Neural cell (in vitro differentiated cells): ENCODE measurements around the gene NDST1. TPM values are rescaled to one million over a fixed set of nuclear protein-coding genes. Genes with fewer than 3 reads are reported as not detected.

Source experiments
- H2AFZ ChIP-seq: fragments of 200-600, 300-800 bp; sonication (generic), shearing (Covaris generic); 2 replicates; pipeline ENCODE4 v1.6.0; 2014; ENCODE audit warnings: low read depth, mild to moderate bottlenecking, antibody characterized with exemption, low read length, moderate library complexity
- H3F3A ChIP-seq: fragments of 200-600 bp; shearing (Covaris generic); 2 replicates; pipeline ENCODE4 v1.6.1; 2016; ENCODE audit warnings: mild to moderate bottlenecking, moderate library complexity, mixed read lengths, antibody characterized with exemption, low read length; ENCODE audit not compliant: insufficient read depth, poor library complexity, severe bottlenecking
- H3K27ac ChIP-seq: fragments of 200-600, 300-800 bp; sonication (generic), shearing (Covaris generic); 2 replicates; pipeline ENCODE4 v1.5.1; 2014; ENCODE audit warnings: mild to moderate bottlenecking, low read length, moderate library complexity
- H3K27me3 ChIP-seq: fragments of 300-800, 200-600 bp; sonication (generic), shearing (Covaris generic); 2 replicates; pipeline ENCODE4 v1.6.0; 2014; ENCODE audit warnings: mild to moderate bottlenecking, low read depth, low read length, moderate library complexity; ENCODE audit not compliant: insufficient read depth
- H3K36me3 ChIP-seq: fragments of 300-800, 200-600 bp; sonication (generic), shearing (Covaris generic); 2 replicates; pipeline ENCODE4 v1.5.1; 2014; ENCODE audit warnings: mild to moderate bottlenecking, antibody characterized with exemption, low read length, moderate library complexity; ENCODE audit not compliant: insufficient read depth
- H3K4me2 ChIP-seq: fragments of 300-800, 200-600 bp; sonication (generic), shearing (Covaris generic); 2 replicates; pipeline ENCODE4 v1.6.0; 2014; ENCODE audit warnings: mild to moderate bottlenecking, low read length
- H3K4me3 ChIP-seq: fragments of 300-800, 200-600 bp; sonication (generic), shearing (Covaris generic); 2 replicates; pipeline ENCODE4 v1.5.1; 2014; ENCODE audit warnings: mild to moderate bottlenecking, low read length, moderate library complexity
- H3K79me2 ChIP-seq: fragments of 200-600 bp; shearing (Covaris generic); replicated peaks from 2 replicates; pipeline ENCODE4 v1.6.0; 2014; ENCODE audit warnings: mild to moderate bottlenecking, low read length, moderate library complexity; ENCODE audit not compliant: insufficient read depth
- H3K9ac ChIP-seq: fragments of 300-800, 200-600 bp; sonication (generic), shearing (Covaris generic); 2 replicates; pipeline ENCODE4 v1.6.1; 2016; ENCODE audit warnings: mild to moderate bottlenecking, low read length, mixed read lengths
- H3K9me2 ChIP-seq: fragments of 200-600 bp; shearing (Covaris generic); 2 replicates; pipeline ENCODE4 v1.6.1; 2016; ENCODE audit warnings: mild to moderate bottlenecking, low read length, mixed read lengths; ENCODE audit not compliant: insufficient read depth
- H3K9me3 ChIP-seq: fragments of 200-600, 300-800 bp; sonication (generic), shearing (Covaris generic); 2 replicates; pipeline ENCODE4 v1.6.1; 2016; ENCODE audit warnings: mild to moderate bottlenecking, mixed run types, low read length, moderate library complexity, mixed read lengths
- H4K20me1 ChIP-seq: fragments of 200-600 bp; shearing (Covaris generic); 2 replicates; pipeline ENCODE4 v1.6.1; 2016; ENCODE audit warnings: mild to moderate bottlenecking, mixed run types; ENCODE audit not compliant: insufficient read depth
- EP300 ChIP-seq: fragments of 450-650 bp; conservative IDR thresholded peaks from 2 replicates; pipeline ENCODE4 v1.6.1; 2014; ENCODE audit warnings: antibody characterized with exemption, mild to moderate bottlenecking, moderate library complexity; ENCODE audit not compliant: poor library complexity, severe bottlenecking
- EZH2 ChIP-seq: fragments of 200-600, 300-800 bp; shearing (Covaris generic), sonication (generic); IDR thresholded peaks from 2 replicates; pipeline ENCODE4 v1.6.1; 2014; ENCODE audit warnings: antibody characterized with exemption, low read length, borderline replicate concordance, mild to moderate bottlenecking; ENCODE audit not compliant: insufficient read depth, poor library complexity, severe bottlenecking
- MXI1 ChIP-seq: fragments of 450-650 bp; conservative IDR thresholded peaks from 2 replicates; pipeline ENCODE4 v1.6.1; 2014; ENCODE audit warnings: antibody characterized with exemption, mild to moderate bottlenecking; ENCODE audit not compliant: poor library complexity, severe bottlenecking
- POLR2AphosphoS5 ChIP-seq: IDR thresholded peaks from 2 replicates; pipeline ENCODE4 v1.6.1; 2012
- RAD21 ChIP-seq: fragments of 450-650 bp; conservative IDR thresholded peaks from 2 replicates; pipeline ENCODE4 v1.6.1; 2014; ENCODE audit warnings: antibody characterized with exemption, mild to moderate bottlenecking, moderate library complexity
- SMC3 ChIP-seq: fragments of 450-650 bp; conservative IDR thresholded peaks from 2 replicates; pipeline ENCODE4 v1.6.1; 2014; ENCODE audit warnings: antibody characterized with exemption, mild to moderate bottlenecking, moderate library complexity; ENCODE audit not compliant: poor library complexity
- TAF1 ChIP-seq: IDR thresholded peaks from 2 replicates; pipeline ENCODE4 v1.6.1; 2012; ENCODE audit warnings: low read depth
- polyA plus RNA-seq: library from polyadenylated mRNA; depleted of rRNA; stranded (reverse); fragments of >200 nt; gene quantifications from 2 replicates; pipeline ENCODE4 v1.2.3, GENCODE V29; 2014
- TF ChIP-seq, protein P1 (sequence below): IDR thresholded peaks from 2 replicates; pipeline ENCODE4 v1.6.1; 2012; ENCODE audit warnings: borderline replicate concordance
- TF ChIP-seq, protein P2 (sequence below): fragments of 450-650 bp; IDR thresholded peaks from 2 replicates; pipeline ENCODE4 v1.5.1; 2014; ENCODE audit warnings: antibody characterized with exemption, mild to moderate bottlenecking, moderate library complexity; ENCODE audit not compliant: poor library complexity, severe bottlenecking

NDST1 gene
- polyA plus RNA-seq, 1 donor from 2014 or later = 15.6 TPM

GRCh38 chr5:150553911-150554310 lies 46.0 kb downstream of the NDST1 start:
- no peak overlapping the region for H3K4me3 ChIP-seq
- no peaks in the 10 kb centered on the region for H3F3A ChIP-seq
- no peaks in the 10 kb centered on the region for H3K9me2 ChIP-seq
- no peak overlapping the region for H3K27ac ChIP-seq
- H3K27me3 ChIP-seq = no peaks in the 10 kb centered on the region
- H2AFZ ChIP-seq = no peak overlapping the region
- H3K79me2 ChIP-seq = no peaks in the 10 kb centered on the region
- H3K4me2 ChIP-seq = no peak overlapping the region
- H4K20me1 ChIP-seq = no peaks in the 10 kb centered on the region
- no peak for TF ChIP-seq EZH2
- TF ChIP-seq SMC3 = no peak
- TF ChIP-seq EP300 = no peak
- no peak for TF ChIP-seq MXI1
- TF ChIP-seq RAD21 = no peak
- TF ChIP-seq POLR2AphosphoS5 = no peak
- TF ChIP-seq TAF1 = no peak
- TF ChIP-seq, protein P1, sequence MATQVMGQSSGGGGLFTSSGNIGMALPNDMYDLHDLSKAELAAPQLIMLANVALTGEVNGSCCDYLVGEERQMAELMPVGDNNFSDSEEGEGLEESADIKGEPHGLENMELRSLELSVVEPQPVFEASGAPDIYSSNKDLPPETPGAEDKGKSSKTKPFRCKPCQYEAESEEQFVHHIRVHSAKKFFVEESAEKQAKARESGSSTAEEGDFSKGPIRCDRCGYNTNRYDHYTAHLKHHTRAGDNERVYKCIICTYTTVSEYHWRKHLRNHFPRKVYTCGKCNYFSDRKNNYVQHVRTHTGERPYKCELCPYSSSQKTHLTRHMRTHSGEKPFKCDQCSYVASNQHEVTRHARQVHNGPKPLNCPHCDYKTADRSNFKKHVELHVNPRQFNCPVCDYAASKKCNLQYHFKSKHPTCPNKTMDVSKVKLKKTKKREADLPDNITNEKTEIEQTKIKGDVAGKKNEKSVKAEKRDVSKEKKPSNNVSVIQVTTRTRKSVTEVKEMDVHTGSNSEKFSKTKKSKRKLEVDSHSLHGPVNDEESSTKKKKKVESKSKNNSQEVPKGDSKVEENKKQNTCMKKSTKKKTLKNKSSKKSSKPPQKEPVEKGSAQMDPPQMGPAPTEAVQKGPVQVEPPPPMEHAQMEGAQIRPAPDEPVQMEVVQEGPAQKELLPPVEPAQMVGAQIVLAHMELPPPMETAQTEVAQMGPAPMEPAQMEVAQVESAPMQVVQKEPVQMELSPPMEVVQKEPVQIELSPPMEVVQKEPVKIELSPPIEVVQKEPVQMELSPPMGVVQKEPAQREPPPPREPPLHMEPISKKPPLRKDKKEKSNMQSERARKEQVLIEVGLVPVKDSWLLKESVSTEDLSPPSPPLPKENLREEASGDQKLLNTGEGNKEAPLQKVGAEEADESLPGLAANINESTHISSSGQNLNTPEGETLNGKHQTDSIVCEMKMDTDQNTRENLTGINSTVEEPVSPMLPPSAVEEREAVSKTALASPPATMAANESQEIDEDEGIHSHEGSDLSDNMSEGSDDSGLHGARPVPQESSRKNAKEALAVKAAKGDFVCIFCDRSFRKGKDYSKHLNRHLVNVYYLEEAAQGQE = no peak
- TF ChIP-seq, protein P2, sequence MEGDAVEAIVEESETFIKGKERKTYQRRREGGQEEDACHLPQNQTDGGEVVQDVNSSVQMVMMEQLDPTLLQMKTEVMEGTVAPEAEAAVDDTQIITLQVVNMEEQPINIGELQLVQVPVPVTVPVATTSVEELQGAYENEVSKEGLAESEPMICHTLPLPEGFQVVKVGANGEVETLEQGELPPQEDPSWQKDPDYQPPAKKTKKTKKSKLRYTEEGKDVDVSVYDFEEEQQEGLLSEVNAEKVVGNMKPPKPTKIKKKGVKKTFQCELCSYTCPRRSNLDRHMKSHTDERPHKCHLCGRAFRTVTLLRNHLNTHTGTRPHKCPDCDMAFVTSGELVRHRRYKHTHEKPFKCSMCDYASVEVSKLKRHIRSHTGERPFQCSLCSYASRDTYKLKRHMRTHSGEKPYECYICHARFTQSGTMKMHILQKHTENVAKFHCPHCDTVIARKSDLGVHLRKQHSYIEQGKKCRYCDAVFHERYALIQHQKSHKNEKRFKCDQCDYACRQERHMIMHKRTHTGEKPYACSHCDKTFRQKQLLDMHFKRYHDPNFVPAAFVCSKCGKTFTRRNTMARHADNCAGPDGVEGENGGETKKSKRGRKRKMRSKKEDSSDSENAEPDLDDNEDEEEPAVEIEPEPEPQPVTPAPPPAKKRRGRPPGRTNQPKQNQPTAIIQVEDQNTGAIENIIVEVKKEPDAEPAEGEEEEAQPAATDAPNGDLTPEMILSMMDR = no peak
- H3K36me3 ChIP-seq = no peaks in the 10 kb centered on the region
- H3K9ac ChIP-seq = no peak overlapping the region
- H3K9me3 ChIP-seq = no peaks in the 10 kb centered on the region

DNA sequence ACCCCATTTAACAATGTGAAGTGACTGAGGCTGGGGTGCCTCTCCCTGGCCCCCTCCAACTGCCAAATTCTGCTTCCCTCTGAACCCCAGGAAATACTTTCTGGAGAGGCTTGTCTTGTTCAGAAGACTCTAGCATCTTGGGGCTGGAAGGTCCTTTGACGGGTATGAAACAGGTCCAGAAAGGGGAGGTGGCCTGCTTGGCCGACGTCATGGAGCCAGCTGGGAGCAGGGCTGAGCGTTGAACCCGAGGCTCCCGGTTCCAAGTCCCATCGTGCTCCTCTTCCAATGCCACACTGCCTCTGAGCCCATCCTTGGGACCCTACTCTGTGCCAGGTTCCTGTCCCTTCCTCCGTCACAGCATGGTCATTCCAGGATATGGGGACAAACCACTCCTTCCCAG lies 46.9 kb downstream of the NDST1 start:
- H3K36me3 ChIP-seq = no peaks in the 10 kb centered on the region

More for the DNA sequence above, 46.9 kb downstream of the NDST1 start:
- Histone ChIP-seq H3K27me3 (no peaks in the 10 kb centered on the region), H3K9me3 (no peaks in the 10 kb centered on the region), H3K9me2 (no peaks in the 10 kb centered on the region), H3K4me3 (no peak overlapping the region), H3K79me2 (no peaks in the 10 kb centered on the region), H2AFZ (no peak overlapping the region), H3K4me2 (no peak overlapping the region), H3K9ac (no peak overlapping the region), H3F3A (no peaks in the 10 kb centered on the region), H4K20me1 (no peaks in the 10 kb centered on the region), H3K27ac (no peak overlapping the region)
- TF ChIP-seq RAD21 (no peak), MXI1 (no peak), POLR2AphosphoS5 (no peak), SMC3 (no peak), TAF1 (no peak), EP300 (no peak), EZH2 (no peak)
- TF ChIP-seq, protein P2 = no peak
- TF ChIP-seq, protein P1 = no peak
